ENCODE data around the gene ARHGAP15.

ARHGAP15 gene

GRCh38 chr2:143603035-143603655, 473.9 kb downstream of the ARHGAP15 start:
- DNase-seq = no peak

GRCh38 chr2:143603846-143604565, 474.8 kb downstream of the ARHGAP15 start:
- DNase-seq = no peak

DNA sequence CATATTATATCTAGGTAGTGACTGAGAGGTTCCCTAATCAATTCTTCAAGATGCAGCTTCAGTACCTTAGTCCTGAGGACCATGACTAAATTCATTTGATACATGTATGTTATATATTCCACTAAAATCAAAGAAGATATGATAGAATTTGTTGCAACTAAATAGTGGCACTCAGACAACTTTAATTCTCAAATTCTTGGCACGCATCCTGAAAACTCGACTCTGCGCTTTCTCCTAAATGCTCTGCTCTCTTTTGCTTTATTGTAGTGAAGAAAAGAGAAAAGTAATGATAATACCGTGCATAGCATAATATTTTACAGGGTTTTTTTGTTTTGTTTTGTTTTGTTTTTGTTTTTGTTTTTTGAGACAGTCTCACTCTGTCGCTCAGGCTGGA, 475.3 kb downstream of the ARHGAP15 start:
- DNase-seq = no peak

DNA sequence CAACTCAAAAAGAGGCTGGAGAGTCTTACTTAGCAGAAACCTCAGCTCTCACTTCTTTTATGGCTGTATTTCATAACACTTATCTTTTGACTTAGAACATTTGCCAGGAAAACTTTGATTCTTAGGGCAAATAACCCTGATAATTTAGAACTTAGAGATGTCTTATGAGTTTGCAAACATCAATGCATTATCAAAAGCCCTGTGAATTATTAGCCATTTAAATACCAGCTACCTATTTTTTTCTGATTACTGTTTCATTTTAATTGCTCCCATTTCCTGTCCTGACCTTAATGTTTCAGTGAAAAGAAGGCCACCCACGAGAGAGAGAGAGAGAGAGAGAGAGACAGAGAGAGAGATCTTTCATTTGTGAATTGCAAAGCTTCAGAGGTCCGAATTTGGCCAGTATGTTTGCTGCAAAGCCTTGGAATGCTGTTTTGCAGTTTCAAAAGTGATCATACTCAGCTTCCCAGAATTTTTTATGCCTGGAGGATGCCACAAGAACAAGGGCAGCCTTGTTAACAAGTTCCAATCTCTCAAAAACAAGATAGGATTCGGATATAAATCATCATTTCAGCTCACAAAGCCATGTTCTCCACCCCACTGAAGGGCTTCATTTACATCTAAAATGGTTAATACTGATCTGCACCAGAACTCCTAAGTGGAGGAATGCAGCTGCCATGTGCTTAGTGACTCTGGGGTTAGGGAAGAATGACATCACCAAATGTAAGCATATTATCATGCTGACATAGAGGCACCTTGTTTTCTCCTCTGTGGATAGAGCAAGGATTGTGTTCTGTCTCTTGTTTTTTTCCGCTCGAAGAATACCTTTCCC, 478.2 kb downstream of the ARHGAP15 start:
- no peak for DNase-seq

GRCh38 chr2:143608063-143608423, 478.8 kb downstream of the ARHGAP15 start:
- DNase-seq = no peak

DNA sequence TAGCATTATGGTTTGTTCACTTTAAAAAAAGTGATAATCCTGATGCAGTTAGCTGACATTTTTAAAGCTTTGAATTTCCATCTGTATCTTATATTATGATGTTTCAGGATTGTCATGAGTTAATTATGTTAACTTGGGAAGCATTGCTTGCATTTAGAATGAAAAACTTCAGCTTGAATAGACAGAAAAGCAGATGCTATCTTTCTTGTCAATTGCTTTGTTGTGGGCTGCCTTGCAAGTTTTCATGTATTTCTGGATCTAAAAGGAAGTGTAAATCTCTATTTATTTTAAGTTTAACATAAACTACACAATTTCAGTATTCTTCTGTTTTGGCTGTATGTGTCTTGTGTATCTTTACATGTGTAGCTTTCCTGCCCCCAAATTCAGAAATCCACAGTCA, 479.5 kb downstream of the ARHGAP15 start:
- DNase-seq = no peak

DNA sequence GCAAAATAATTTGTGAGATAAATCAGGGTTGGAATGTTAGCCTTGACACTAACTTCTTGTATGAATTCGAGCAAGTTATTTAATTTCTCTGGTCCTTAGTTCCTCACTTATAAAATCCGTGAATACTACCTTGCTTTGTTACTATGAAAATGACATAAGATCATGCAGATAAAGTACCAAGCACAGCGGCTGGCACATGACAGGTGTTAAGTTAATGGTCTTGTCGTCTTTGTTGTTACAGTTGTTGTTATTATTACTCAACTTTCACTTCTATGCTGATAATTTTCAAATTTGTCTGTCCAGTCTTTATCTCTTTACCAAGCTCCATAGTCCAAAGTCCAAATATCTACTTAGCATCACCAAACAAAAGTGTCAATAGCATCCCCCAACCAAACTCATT, 482.1 kb downstream of the ARHGAP15 start:
- no peak for DNase-seq

DNA sequence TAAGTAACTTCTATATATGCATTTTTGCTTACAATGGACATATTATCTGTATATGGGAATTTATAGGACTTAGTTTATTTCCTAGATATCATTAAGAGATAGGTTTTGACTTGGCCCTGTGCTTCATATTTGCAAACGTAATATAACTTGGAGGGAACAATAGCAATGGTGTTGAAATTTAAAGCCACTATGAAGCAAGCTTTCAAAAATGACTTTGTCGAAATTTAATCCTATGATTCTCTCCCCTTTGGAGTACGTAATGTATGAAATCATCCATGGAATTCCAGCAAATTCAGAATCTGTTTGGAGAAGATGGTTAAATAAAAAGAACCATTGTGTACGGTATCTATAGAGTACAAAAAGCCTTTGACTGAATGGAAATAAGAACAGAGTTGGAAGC, 486.3 kb downstream of the ARHGAP15 start:
- no peak for DNase-seq

DNA sequence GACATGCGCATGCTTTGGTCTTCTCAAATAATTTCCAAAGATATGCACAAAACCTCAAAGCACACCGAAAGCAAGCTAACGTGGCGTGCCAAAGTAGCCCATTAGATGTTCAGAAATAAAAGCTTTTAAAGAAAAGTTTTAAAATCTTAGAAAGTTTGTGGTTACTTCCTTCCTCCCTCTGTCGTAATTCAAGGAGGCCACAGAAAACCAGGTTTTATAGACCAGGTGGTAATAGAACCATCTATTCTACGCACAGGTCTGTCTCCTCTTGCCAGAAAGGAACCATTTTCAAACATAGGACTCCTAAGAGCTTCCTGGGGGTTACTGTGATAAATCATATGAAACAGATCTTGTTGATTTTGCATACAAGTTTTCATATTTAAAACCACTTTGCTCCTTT, 487.2 kb downstream of the ARHGAP15 start:
- no peak for DNase-seq

- DNase-seq = no peak
Measured at GRCh38 chr2:143617803-143618415, 488.7 kb downstream of the ARHGAP15 start.

- DNase-seq = no peak
Measured at GRCh38 chr2:143622106-143622505, 492.9 kb downstream of the ARHGAP15 start.

DNA sequence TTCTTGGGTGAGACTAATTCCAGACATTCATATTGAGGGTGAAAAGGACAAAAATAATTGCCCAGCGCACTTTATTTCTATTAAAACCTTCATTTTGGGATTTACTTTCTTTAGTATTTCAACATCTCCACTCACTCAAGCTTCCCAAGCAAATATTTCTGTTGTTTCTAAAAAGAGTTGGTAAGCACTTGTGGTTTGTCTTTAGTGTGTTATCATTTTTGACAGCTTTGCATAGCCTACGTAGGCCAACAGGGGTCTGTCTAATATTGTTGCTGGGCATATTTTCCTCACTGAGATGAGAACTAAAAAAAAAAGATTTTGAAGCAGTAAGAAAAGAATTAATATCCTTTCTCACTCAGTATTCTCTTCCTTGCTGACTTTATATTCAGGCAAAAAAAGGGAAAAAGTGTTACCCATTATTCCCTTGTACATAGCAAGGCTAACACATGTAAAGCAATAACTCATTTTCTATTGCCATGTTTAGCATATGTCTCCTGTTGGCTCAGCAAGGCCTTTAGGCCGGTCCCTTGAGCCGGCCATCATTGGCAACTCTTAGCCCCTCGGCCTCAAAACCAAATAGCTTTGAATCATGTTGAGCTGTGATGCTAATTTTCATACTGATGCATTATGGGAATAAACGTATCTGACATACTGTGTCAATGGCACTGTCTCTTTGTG, 494.2 kb downstream of the ARHGAP15 start:
- DNase-seq = no peak

DNA sequence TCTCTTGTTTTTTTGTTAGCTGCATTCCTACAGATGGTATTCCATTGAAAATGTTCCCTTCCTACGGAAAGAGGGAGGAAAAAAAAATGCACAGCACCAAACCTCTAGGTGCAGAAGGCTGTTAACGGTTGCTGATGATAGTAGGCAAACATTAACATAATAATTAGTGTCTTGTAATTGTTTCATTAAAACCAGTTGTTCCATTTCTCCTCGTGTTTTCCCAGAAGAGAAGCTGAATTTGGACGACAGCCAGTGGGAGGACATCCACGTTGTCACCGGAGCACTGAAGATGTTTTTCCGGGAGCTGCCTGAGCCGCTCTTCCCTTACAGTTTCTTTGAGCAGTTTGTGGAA, 494.7 kb downstream of the ARHGAP15 start:
- DNase-seq = no peak

GRCh38 chr2:143629340-143629739, 500.1 kb downstream of the ARHGAP15 start:
- no peak for DNase-seq

GRCh38 chr2:143632751-143633374, 503.6 kb downstream of the ARHGAP15 start:
- DNase-seq = no peak

DNA sequence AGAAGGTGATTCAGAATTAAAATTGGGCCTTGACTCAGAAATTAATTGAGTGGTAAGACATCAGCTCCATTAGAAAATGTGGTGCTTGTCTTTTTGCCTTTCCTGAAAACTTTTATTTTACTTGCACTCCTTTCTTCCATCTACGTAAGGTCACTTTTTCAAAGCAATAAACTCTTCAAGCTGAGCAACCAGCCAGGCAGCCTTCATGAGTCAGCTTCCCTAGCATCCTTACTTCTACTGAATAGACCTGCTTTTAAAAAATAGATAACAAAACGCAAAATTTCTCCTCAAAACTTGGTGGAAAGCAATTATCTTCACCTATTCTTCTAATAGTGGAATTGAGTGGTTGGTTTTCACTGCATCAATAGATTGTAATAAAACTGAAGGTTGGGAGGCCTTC, 504.2 kb downstream of the ARHGAP15 start:
- DNase-seq = no peak

- no peak for DNase-seq
Measured at GRCh38 chr2:143635302-143635701, 506.1 kb downstream of the ARHGAP15 start.

DNA sequence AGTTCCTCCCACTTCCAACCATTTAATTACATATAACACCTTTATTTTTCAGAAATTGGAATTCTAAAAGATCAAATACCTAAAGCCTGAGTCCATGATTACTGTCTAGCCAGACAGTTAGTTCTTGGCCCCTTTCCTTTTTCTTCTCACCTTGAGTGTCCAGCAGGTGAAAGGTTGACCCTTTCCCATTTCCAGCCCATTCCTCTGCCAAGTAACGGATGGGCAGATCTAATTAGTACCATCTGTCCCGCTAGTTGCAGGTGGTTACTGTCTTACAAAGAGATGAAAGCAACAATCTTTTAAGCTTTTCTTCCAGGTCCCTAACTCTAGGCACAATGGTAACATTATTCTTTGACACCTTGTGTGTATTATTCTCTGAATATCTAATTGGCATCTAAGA, 506.7 kb downstream of the ARHGAP15 start:
- DNase-seq = no peak

- no peak for DNase-seq
Measured at GRCh38 chr2:143640826-143641225, 511.6 kb downstream of the ARHGAP15 start.

- DNase-seq = no peak
Measured at GRCh38 chr2:143645921-143646645, 516.9 kb downstream of the ARHGAP15 start.

- DNase-seq = no peak
Measured at GRCh38 chr2:143649226-143649740, 520.1 kb downstream of the ARHGAP15 start.

DNA sequence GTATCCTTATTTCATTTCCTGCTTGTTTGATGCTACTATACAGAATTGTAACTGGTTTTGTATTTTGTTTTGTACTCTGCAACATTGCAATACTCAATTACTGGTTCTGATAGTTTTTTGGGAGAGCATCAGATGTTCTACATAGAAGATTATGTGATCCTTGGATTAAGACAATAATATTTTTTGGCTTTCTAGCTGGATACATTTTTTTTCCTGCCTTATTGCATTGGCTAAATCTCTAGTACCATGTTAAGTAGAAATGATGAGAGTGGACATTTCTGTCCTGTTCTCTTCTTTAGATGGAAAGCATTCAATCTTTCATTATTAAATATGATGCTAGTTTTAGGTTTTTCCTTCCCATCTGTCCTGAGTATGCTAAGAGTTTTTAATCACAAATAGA, 523.5 kb downstream of the ARHGAP15 start:
- DNase-seq = no peak
